Measurements from ENCODE around the gene TCF12.

The TCF12 gene

GRCh38 chr15:56968256-56968655, 49.8 kb downstream of the TCF12 start:
- no peak for TF ChIP-seq CREB1 (IDR thresholded peaks at IDR 0.05; ENCODE audit: low read depth)
- no peak for TF ChIP-seq TCF12 (IDR thresholded peaks at IDR 0.05; ENCODE audit: low read depth)
- no peak for TF ChIP-seq TEAD4 (IDR thresholded peaks at IDR 0.05)
- TF ChIP-seq, protein P1, sequence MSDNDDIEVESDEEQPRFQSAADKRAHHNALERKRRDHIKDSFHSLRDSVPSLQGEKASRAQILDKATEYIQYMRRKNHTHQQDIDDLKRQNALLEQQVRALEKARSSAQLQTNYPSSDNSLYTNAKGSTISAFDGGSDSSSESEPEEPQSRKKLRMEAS (IDR thresholded peaks at IDR 0.05): no peak
- TF ChIP-seq, protein P2, sequence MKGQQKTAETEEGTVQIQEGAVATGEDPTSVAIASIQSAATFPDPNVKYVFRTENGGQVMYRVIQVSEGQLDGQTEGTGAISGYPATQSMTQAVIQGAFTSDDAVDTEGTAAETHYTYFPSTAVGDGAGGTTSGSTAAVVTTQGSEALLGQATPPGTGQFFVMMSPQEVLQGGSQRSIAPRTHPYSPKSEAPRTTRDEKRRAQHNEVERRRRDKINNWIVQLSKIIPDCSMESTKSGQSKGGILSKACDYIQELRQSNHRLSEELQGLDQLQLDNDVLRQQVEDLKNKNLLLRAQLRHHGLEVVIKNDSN (IDR thresholded peaks at IDR 0.05): no peak
- no peak for TF ChIP-seq YY1 (IDR thresholded peaks at IDR 0.05; ENCODE audit: low read depth)
- no peak for TF ChIP-seq REST (IDR thresholded peaks at IDR 0.05; ENCODE audit: low read depth)
- TF ChIP-seq FOXM1 (IDR thresholded peaks at IDR 0.05; ENCODE audit: borderline replicate concordance, low read depth): no peak
- no peak for TF ChIP-seq ZBTB7A (IDR thresholded peaks at IDR 0.05; ENCODE audit: low read depth)
- no peak for TF ChIP-seq RAD21 (IDR thresholded peaks at IDR 0.05; ENCODE audit: low read depth)
- TF ChIP-seq EGR1 (IDR thresholded peaks at IDR 0.05): no peak
- no peak for TF ChIP-seq NFIC (IDR thresholded peaks at IDR 0.05)
- TF ChIP-seq CEBPB (IDR thresholded peaks at IDR 0.05): no peak

DNA sequence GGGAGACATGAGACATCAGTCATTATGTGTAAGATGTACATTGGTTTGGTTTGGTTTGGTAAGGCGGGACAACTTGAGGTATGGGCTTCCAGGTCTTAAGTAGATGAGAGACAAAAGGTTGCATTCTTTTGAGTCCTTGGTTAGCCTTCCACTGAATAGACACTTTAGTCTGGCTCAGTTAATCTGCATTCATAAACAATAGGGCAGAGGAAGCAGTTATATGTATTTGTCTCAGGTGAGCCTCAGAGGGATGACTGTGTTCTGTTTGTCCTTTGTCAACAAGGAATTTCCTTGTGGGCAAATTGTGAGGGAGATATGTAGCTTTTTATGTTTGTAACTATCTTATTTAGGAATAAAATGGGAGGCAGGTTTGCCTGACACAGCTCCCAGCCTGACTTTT, 50.4 kb downstream of the TCF12 start:
- TF ChIP-seq REST (IDR thresholded peaks at IDR 0.05; ENCODE audit: low read depth): no peak
- TF ChIP-seq EP300 (IDR thresholded peaks at IDR 0.05; ENCODE audit: borderline replicate concordance): no peak
- no peak for TF ChIP-seq CREB1 (IDR thresholded peaks at IDR 0.05; ENCODE audit: low read depth)
- TF ChIP-seq YY1 (IDR thresholded peaks at IDR 0.05; ENCODE audit: low read depth): no peak
- no peak for TF ChIP-seq RAD21 (IDR thresholded peaks at IDR 0.05; ENCODE audit: low read depth)

DNA sequence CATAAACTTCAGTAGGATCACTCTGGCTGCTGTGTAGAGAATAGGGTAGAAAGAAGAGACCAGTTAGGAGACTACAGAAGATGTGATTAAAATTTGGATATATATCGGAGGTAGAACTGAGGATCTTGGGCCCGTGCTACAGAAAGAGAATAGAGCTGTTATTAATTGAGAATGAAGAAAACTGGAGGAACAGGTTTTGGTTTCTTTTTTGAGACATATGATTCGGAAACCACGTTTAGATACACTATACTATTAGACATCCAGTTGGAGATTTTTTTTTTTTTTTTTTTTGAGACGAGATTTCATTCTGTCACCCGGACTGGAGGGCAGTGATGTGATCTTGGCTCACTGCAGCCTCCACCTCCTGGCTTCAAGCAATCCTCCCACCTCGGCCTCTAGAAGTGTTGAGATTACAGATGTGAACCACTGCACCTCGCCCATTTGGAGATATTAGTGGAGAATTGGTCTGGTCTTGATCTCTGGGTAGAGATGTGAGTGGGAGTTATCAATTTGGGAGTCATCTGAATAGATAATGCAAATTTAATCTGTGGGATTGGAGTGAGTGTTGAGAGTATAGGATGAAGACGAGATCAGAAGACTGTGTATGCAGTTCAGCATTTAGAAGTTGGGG, 50.9 kb downstream of the TCF12 start:
- TF ChIP-seq CEBPB (IDR thresholded peaks at IDR 0.05) (0 out of 2 replicates have a peak, but pooled peaks have one; percentile 12), YY1 (IDR thresholded peaks at IDR 0.05; ENCODE audit: low read depth) (no peak), CREB1 (IDR thresholded peaks at IDR 0.05; ENCODE audit: low read depth) (no peak)

DNA sequence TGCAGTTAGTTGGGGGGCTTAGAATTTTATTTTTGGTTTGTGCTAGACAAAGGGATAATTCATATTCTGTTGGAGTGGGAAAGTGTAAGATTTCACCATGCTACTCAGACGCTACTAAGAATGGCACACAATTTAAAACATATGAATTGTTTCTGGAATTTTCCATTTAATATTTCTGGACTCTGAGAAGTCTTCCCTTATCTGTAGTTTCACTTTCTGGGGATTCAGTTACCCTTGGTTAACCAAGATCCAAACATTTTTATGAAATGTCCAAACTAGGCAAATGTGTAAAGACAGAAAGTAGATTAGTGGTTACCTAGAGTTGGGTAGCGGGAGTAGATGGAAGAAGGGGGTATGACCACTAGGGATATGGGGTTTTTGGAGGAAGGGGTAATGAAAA, 53.1 kb downstream of the TCF12 start:
- TF ChIP-seq CREB1 (IDR thresholded peaks at IDR 0.05; ENCODE audit: low read depth) (no peak), ZBTB7A (IDR thresholded peaks at IDR 0.05; ENCODE audit: low read depth) (no peak), FOXM1 (IDR thresholded peaks at IDR 0.05; ENCODE audit: borderline replicate concordance, low read depth) (no peak), REST (IDR thresholded peaks at IDR 0.05; ENCODE audit: low read depth) (no peak), TCF12 (IDR thresholded peaks at IDR 0.05; ENCODE audit: low read depth) (no peak), TEAD4 (IDR thresholded peaks at IDR 0.05) (no peak), CEBPB (IDR thresholded peaks at IDR 0.05) (no peak), EGR1 (IDR thresholded peaks at IDR 0.05) (no peak)
- TF ChIP-seq, protein P2 (IDR thresholded peaks at IDR 0.05): no peak

- no peak for TF ChIP-seq EP300 (IDR thresholded peaks at IDR 0.05; ENCODE audit: borderline replicate concordance)
- no peak for TF ChIP-seq REST (IDR thresholded peaks at IDR 0.05; ENCODE audit: low read depth)
- TF ChIP-seq FOXM1 (IDR thresholded peaks at IDR 0.05; ENCODE audit: borderline replicate concordance, low read depth): no peak
- TF ChIP-seq CEBPB (IDR thresholded peaks at IDR 0.05): no peak
- TF ChIP-seq, protein P2 (IDR thresholded peaks at IDR 0.05): no peak
- no peak for TF ChIP-seq ZBTB7A (IDR thresholded peaks at IDR 0.05; ENCODE audit: low read depth)
- TF ChIP-seq, protein P1 (IDR thresholded peaks at IDR 0.05): no peak
- TF ChIP-seq TCF12 (IDR thresholded peaks at IDR 0.05; ENCODE audit: low read depth): no peak
- TF ChIP-seq TEAD4 (IDR thresholded peaks at IDR 0.05): no peak
- TF ChIP-seq NFIC (IDR thresholded peaks at IDR 0.05): no peak
- TF ChIP-seq TAF1 (IDR thresholded peaks at IDR 0.05; ENCODE audit: low read depth): no peak
- no peak for TF ChIP-seq EGR1 (IDR thresholded peaks at IDR 0.05)
- TF ChIP-seq YY1 (IDR thresholded peaks at IDR 0.05; ENCODE audit: low read depth): no peak
- no peak for TF ChIP-seq CREB1 (IDR thresholded peaks at IDR 0.05; ENCODE audit: low read depth)
- no peak for TF ChIP-seq RAD21 (IDR thresholded peaks at IDR 0.05; ENCODE audit: low read depth)
These were observed 53.6 kb downstream of the TCF12 start for GRCh38 chr15:56972016-56972415.
